NCI-H2029 (cell line): Measurements from ENCODE around the gene NHLH2.

Experiments
- DNase-seq: peaks from one replicate; lab custom pipeline; 2025; lab: John Stamatoyannopoulos, UW

NHLH2 gene

DNA sequence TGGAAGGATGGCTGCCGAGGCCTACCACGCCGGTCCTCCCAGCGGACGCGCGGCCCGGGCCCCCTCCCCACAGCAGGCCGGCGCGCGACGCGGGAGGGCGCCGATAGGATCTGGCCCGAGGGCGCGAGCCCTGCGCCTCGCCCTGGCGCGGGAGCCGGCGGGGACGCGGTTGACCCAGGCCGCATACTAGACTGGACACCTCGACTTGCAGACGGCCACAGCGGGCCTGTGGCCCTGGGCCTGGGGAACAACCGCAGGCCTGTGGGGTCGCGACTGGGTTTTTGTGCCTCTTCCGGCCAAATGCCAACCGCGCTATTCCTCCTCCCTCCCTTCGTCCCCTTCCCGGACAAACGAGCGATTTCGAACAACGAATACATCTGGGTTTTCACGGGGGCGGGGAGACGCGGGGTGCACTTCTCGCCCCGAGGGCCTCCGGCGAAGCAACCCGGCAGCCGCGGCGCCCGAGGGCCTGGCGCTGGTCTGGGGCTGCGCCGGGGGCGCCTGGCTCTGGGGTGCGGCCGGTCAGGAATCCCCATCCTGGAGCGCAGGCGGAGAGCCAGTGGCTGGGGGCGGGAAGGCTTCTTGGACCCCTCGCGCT, 2.4 kb downstream of the NHLH2 start:
- DNase-seq: no peak

- DNase-seq: no peak
Measured at GRCh38 chr1:115837740-115838421, 3.0 kb downstream of the NHLH2 start.

DNA sequence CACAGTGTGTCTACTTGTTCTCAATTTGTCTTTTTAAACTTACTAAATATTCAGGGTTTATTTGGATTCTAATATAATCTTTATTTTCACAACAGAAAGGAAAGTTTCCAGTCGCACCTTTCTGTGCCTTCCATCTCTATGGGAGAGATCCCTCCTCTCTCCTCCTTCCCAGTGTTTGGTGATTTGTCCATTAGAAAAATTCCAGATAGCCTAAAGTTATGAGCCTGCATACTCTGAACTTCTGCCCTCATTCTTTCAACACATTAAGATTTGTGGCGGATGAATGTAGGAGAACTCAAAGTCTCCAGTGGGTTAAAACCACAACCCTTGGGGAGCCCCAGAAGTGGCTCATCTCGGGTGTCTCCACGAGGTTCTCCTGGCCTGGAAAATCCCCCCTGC, 3.6 kb downstream of the NHLH2 start:
- DNase-seq: no peak

DNA sequence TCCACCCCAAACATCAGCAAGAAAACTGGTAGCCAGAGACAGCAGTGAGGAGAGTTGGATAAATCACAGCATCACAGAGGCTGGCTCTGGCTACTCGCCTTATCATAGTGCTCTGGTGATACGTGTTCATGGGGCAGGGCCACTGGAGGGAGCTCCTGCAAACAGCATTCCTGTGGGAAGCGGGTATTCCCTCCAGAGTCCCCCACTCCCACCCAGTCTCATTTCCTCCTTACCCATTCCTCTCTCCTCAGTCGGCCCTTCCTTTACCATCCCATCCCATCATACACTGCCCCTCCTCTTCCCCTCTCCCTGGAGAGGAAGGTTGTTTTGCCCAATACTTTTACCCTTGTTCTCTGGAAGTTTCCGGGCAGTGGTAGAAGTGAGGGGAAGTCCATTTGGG, 7.1 kb downstream of the NHLH2 start:
- DNase-seq: no peak

DNA sequence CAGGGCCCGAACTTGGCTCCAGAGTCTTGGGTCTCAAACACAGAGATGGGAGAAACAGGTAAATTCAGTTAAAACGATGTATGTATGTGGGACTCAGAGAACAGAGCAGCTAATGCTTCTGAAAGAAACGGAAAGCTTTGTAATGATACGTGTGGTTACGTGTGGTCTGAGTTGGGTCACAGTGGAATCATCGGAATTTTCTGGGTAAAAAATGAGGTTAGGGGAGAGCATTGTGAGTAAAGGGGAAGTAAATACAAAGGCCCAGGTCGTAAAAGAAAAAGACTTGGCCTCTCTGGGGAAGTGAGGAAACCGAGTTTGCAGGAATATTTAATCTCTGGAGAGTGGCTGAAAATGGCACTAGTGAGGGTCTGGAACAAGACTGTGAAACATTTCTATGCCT, 8.3 kb downstream of the NHLH2 start:
- no peak for DNase-seq

DNA sequence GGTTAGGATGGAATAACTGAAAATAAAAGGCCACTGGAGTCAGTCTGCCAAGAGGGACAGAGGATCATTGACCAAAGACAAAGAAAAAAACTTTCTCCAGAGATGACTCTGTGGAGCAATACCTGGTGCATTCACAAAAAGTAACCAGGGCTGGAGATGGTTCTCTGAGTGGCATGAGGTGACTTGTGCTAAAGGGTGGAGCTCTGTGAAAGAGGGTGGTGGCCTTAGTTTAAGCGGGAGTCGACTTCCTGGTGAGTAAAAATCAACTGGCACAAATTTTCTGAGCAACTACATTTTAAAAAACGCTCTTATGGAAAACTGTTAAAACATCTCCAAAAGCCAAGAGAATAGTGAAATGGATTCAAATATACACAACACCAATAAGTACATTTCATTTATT, 10.0 kb downstream of the NHLH2 start:
- DNase-seq: no peak

DNA sequence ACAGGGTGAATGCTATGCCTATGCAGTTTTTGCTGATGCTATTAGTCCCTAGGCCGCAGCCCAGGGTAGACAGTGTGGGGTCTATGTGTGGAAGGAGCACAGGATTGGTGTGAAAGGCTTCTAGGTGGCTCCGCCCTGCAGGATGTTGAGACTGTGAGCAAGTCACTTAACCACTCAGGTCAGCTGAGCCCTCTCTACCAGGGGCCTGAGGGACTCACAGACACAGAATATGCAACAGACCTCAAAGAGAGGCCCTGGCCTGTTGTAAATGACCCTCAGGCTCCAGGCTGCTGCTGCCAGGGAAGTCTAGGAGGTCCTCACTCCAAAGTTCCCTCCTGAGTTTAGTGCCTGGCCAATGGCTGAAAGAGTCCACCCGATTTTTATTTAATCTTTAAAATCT, 11.0 kb downstream of the NHLH2 start:
- no peak for DNase-seq

GRCh38 chr1:115829023-115829674, 11.8 kb downstream of the NHLH2 start:
- DNase-seq: no peak

DNA sequence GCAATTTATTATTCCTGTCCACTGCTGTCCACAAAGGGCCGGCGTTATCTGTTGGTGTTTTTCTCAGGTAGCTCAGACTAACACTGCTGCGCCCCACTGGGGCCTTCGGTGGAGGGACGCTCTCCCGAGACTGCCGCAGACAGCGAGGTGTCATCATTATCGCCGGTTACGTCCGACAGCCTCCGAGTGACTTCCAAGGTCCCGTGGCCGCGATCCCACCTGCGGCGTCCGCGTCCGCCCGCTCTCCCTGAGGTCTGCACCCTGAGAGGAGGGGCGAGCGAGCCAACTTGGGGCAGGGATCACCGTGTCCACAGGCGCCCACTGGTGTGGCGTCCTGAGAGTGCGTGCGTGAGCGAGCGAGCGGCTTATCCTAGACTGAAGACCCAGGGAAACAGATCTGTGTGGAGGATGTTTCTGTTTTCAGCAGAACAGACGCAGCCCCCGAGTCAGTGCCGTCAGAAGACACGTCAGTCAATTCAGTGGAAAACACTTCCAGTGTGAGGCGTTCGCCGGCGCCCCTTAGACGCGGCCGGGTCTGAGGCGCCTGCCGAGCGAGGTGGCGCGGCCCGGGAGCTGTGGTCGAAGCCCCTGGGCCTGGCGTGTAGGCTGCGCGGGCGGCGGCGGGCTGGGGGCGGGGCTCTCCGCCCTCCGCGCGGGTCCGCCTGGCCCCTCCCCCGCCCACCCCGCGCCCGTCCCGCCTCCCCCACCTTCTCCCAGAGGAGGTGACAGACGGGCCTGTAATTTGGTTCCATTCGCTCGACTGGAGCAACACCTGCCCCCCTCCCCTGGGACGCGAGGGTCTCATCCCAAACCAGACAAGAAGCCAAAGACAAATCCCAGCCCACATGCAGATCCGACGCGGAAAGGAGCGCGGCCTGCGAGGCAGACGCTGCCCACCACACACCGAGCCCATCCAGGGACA, 12.6 kb downstream of the NHLH2 start:
- DNase-seq: no peak

GRCh38 chr1:115827452-115828044, 13.4 kb downstream of the NHLH2 start:
- no peak for DNase-seq

DNA sequence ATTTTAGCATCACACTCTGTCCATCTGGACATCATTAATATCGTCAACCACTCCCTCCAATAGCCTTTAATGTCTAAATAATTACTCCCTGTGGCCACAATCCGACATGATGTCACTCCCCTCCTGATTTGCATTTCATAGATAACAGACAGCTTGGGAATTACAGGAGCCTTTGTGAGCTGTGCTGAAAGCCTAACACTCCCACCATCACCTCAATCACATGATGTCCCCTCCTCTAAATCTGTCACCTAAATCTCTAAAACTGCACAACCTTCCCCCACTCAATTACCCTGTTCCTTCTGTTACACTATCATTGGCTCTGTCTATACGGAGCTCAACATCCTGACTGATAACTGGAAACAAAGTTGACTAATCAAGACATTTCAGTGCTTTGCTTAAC, 14.3 kb downstream of the NHLH2 start:
- DNase-seq: no peak

- no peak for DNase-seq
Measured at GRCh38 chr1:115822117-115822516, 18.8 kb downstream of the NHLH2 start.

- DNase-seq: no peak
Measured at GRCh38 chr1:115815694-115816093, 25.2 kb downstream of the NHLH2 start.

DNA sequence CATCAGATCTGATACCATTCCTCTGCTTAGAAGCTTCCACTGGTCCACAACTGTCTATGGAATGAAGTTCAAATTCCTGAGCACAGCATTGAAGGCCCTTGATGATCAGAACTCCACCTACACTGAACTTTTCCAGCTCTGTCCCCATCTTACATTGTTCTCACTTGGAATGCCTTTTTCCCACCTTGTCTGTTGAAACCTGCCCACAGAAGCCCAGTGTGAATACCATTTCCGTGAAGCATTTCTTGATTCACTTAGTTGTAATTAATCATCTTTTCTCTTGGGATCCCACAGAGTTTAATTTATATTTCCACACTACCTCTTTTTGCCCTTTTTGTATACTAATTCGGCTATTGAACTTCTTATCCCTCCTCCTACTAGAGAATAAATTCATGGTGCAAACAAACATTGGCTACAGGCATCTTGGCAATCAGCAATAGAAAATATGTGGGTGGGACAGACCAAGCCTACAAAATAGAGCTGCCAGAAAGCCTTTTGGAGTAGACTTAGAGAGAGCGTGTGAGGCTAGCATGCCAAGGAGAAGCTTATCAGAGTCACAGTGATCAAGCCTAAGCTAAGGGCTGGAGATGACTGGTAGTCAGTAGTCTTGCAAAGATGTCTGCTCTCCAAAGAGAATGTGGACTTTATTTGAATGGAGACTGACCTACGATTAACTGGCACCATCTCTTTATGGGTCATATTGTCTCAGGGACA, 26.1 kb downstream of the NHLH2 start:
- no peak for DNase-seq

DNA sequence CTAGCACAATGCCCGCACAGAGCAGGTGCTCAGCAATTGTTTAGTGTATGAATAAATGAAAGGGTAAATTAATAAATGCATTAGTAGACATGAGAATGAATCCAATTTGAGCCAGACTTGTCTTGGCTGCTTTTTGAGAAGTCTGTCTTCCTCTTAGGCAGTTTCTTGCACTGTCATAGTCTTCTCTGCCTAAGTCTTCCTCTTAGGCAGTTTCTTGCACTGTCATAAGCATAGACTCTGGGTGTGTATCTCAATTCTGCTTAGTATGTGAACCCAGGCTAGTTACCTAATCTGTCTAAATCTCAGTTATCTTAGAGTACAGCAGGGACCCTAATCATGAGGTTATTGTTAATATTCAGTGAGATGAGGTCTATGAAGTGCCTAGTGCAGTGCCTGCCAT, 27.2 kb downstream of the NHLH2 start:
- no peak for DNase-seq

DNA sequence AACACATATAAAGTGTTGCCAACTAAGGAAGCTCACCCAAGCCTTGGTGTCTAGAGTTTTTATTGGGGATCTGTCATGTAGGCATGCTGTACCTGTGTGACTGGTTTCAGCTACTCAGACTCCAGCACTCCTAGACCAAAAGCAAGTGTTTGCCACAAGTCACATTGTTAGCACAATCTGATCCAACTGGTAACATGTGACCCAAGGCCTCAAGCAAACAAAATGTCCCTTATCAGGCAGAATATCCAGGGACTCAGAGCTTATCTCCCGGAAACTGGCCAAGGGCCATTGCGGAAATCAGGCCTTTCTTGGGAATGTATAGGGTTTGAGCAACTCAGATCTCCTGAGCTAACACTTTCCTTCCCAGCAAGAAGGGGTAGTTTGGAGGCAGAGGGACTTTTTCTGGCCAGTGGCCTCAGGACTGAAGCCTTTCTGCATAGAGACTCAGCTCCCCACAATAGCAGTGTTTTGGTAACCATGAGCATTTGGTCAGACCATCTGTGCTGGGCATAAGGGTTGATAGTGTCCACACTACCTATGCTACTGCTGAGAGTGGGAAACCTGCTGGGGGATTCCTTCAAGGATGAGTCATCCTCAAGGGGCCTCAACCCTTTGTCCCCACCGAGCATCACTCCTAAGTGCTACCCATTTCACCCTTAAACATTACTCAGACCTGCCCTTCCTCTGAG, 29.6 kb downstream of the NHLH2 start:
- DNase-seq: no peak

GRCh38 chr1:115810609-115811008, 30.3 kb downstream of the NHLH2 start:
- DNase-seq: peak; percentile 47

DNA sequence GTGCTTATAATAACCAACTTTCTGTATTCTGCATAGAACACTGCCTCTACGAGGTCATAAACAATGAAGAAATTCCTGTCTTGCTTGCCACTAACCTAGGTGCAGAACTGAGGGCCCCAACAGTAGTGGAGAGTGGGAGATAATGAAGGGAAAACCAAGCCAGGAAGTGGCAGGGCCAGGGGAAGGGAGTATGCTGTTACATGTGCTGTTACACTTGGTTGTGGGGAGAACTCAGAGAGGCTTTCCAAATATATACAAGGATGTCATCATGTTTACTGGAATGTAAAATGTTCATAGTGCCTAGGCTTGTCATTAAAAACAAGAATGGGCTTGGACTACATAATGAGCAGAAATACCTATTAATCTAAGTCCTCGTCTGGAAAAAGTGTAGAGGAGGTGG, 31.1 kb downstream of the NHLH2 start:
- DNase-seq: no peak

DNA sequence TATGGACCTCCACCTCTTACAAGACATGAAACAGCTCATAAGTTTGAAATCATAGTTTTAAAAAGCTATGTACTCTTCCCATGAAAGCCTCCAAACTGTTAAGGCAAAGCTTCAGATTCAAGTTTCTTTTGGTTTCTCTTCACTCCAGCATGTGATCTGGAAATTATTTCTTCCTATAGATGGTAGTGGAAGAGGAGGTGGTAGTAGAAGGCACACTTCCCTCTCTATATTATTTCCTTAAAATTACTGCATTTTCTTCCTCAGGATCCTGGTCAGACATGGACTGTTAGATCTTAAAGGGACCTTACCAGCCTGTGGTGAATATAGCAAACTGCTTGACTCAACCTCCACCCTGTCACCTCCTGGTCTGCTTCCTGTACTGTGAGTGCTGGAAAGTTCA, 31.9 kb downstream of the NHLH2 start:
- no peak for DNase-seq

GRCh38 chr1:115807723-115808122, 33.2 kb downstream of the NHLH2 start:
- peak; percentile 65 for DNase-seq

GRCh38 chr1:115805597-115805996, 35.3 kb downstream of the NHLH2 start:
- DNase-seq: no peak
